AG10803 (cell line): ENCODE results near the gene TACR2.

Experiments
- DNase-seq: peaks from one replicate; pipeline ENCODE4 v3.0.0; 2010; ENCODE audit warnings: low read depth
- H3K4me3 ChIP-seq: 2 replicates; pipeline ENCODE4 v1.5.1; 2011; ENCODE audit warnings: mild to moderate bottlenecking, low read length, control low read depth
- TF ChIP-seq, protein P1 (sequence below): conservative IDR thresholded peaks from 2 replicates; pipeline ENCODE4 v1.5.1; 2011; ENCODE audit warnings: mild to moderate bottlenecking, low read length, control low read depth, inconsistent platforms

The TACR2 gene

DNA sequence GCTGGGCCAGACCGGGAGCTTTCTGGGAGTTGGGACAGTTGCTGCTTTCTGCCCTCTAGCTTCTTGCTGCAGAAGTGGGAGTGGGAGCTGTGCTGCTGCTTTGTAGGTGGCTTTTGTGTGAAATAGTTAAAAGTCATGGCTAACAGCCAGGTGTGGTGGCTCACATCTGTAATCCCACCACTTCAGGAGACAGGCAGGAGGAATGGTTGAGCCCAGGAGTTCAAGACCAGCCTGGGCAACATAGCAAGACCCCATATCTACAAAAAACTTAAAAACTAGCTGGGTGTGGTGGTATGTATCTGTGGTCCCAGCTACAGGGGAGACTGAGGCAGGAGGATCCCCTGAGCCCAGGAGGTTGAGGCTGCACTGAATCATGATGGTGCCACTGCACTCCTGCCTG lies 13.7 kb downstream of the TACR2 start:
- no peak overlapping the region for H3K4me3 ChIP-seq
- TF ChIP-seq, protein P1, sequence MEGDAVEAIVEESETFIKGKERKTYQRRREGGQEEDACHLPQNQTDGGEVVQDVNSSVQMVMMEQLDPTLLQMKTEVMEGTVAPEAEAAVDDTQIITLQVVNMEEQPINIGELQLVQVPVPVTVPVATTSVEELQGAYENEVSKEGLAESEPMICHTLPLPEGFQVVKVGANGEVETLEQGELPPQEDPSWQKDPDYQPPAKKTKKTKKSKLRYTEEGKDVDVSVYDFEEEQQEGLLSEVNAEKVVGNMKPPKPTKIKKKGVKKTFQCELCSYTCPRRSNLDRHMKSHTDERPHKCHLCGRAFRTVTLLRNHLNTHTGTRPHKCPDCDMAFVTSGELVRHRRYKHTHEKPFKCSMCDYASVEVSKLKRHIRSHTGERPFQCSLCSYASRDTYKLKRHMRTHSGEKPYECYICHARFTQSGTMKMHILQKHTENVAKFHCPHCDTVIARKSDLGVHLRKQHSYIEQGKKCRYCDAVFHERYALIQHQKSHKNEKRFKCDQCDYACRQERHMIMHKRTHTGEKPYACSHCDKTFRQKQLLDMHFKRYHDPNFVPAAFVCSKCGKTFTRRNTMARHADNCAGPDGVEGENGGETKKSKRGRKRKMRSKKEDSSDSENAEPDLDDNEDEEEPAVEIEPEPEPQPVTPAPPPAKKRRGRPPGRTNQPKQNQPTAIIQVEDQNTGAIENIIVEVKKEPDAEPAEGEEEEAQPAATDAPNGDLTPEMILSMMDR = no peak
- DNase-seq = no peak

DNA sequence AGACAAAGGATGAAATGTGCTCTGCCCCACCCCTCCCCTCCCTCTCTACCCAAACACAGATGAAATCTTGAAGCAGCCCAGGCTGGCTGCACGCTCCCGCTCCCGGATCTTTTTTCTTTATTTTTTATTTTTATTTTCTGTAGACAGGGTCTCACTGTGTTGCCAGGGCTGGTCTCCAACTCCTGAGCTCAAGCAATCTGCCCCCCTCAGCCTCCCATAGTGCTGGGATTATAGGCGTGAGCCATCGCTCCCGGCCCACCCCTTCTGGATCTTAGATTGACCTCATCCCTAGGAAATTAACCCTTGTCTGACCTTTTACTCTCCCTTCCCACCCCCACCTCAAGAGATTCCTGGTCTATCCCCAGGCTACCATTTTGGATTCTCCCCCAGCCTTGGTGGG lies 14.3 kb downstream of the TACR2 start:
- no peak for DNase-seq
- no peak overlapping the region for H3K4me3 ChIP-seq
- TF ChIP-seq, protein P1 = no peak

DNA sequence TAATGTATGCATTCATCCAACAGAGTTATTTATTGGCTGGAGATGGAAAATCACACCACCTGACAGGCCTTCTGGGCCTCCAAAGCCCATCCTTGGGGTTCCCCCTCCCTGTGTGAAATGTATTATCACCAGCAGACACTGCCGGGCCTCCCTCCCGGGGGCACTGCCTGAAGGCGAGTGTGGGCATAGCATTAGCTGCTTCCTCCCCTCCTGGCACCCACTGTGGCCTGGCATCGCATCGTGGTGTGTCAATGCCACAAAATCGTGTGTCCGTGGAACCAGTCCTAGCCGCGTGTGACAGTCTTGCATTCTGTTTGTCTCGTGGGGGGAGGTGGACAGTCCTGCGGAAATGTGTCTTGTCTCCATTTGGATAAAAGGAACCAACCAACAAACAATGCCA lies 15.3 kb downstream of the TACR2 start:
- DNase-seq = no peak
- no peak overlapping the region for H3K4me3 ChIP-seq
- TF ChIP-seq, protein P1 = no peak

DNA sequence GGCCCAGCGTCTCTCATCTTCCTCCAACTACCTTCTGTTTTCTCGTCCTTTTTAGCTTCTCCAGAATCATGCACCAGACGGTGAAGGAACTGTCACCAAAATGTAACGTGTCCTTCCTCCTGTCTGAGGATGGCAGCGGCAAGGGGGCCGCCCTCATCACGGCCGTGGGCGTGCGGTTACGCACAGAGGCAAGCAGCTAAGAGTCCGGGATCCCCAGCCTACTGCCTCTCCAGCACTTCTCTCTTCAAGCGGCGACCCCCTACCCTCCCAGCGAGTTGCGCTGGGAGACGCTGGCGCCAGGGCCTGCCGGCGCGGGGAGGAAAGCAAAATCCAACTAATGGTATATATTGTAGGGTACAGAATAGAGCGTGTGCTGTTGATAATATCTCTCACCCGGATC lies 15.8 kb downstream of the TACR2 start:
- DNase-seq = no peak
- no peak overlapping the region for H3K4me3 ChIP-seq
- TF ChIP-seq, protein P1 = no peak

DNA sequence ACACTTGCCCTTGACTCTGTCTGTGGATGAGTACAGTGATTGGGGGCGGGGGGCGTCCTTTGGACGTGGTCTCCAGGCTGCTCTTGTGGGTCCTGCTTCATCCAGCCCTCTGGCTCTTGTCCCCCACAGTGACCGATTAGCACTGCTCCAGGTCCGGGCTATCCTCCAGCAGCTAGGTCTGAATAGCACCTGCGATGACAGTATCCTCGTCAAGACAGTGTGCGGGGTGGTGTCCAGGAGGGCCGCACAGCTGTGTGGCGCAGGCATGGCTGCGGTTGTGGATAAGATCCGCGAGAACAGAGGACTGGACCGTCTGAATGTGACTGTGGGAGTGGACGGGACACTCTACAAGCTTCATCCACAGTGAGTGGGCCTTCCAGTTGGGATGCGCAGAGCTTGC lies 18.3 kb downstream of the TACR2 start:
- H3K4me3 ChIP-seq = no peak overlapping the region
- TF ChIP-seq, protein P1 = no peak
- no peak for DNase-seq

DNA sequence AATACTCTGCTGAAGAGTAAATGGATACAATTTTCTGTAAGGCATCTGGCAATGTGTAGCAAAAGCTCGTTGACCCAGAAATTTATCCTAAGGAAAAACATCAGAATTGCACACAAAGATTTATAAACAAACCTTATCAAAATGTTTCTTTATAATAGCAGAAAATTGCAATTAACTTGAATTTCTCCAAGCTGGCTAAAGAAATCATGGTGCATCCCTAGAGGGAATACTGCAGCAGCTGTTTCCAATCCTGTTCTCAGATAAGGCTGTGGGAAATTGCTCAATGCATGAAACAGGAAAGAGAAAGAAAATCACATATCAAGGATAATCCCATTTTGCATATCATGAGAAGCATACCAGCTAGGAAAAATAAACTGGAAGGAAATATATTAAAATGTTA lies 18.7 kb downstream of the TACR2 start:
- TF ChIP-seq, protein P1 = no peak
- no peak overlapping the region for H3K4me3 ChIP-seq

DNA sequence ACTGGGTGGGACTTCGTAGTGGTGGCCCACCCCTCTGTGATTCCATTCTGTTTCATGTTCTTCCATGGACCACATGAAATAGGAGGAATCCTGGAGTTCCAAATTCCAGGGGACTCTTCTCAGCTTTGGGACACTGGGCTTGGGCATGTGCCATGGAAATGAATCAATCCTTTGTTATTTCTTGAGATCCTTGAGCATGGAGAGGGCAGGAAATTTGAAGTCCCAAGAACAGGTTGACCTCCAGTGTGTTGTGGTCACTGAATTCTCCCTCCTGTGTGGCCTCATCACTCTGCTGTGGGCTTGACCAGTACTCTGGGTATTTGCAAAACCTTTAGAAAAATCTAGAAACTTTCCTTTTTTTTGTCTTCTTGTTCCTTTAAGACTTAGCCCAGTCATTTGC lies 22.7 kb downstream of the TACR2 start:
- no peak for DNase-seq
- TF ChIP-seq, protein P1 = no peak
- no peak overlapping the region for H3K4me3 ChIP-seq

More for the DNA sequence above, 18.7 kb downstream of the TACR2 start:
- peak; percentile 25 for DNase-seq
